Neural cell (in vitro differentiated cells): ENCODE results near the gene TADA1.

ENCODE experiments used
- CTCF ChIP-seq: fragments of 450-650 bp; IDR thresholded peaks from 2 replicates; pipeline ENCODE4 v1.5.1; 2014; ENCODE audit warnings: antibody characterized with exemption, mild to moderate bottlenecking, moderate library complexity; ENCODE audit not compliant: poor library complexity, severe bottlenecking
- EZH2 ChIP-seq: fragments of 200-600, 300-800 bp; shearing (Covaris generic), sonication (generic); IDR thresholded peaks from 2 replicates; pipeline ENCODE4 v1.6.1; 2014; ENCODE audit warnings: antibody characterized with exemption, low read length, borderline replicate concordance, mild to moderate bottlenecking; ENCODE audit not compliant: insufficient read depth, poor library complexity, severe bottlenecking

- no peak for TF ChIP-seq CTCF
- TF ChIP-seq EZH2: no peak
Observed at GRCh38 chr1:166895766-166896165, 19.7 kb upstream of the TADA1 start.
